T follicular helper cell (primary cell): ENCODE results near the gene CLEC18B.
A peak's percentile ranks its signal among the peaks of the same experiment; 100 is the strongest.
"Not testable (repeated sequence)": the region's sequence is repeated elsewhere in the genome, so short reads cannot be mapped to it uniquely, and the experiment has no call there.

Source experiments
- DNase-seq: peaks from one replicate; pipeline ENCODE4 v3.0.0-alpha.2; 2020; ENCODE audit warnings: low read depth

The CLEC18B gene

DNA sequence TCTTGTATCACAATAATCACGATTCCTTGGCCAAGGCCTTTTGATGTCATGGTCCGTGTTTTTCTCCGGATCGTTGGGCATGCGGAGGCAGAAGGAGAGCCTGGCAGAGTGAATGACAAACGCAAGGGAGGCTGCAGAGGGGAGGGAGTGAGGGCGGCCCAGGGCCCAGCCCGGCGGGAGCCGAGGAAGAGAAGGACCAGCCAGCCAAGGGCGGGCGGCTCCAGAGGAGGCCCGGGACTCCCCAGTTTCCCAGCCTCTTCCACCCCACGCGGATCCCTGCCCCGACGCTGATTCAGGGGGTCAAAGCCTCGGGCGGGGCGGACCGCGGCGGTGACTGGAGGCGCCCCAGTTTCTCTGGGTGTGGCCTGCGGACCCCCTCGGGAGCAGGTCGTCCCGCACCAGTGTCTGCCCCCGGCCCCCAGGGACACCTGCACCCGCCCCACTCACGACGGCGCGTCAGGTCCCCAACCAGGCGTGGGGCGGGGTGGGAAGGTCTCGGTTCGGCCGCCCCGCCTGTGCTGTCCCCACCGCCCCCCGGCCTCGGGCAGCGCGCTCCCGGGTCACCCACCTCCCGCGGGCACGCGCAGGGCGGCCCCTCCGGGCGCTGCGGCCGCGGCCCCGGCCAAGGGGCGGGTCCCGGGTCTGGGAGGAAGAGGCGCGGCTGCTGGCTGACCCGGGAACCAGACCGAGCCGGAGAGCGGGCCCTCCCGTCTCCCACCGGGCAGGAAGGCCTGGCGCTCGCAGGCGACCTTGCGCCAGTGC, 14.5 kb downstream of the CLEC18B start:
- not testable (repeated sequence) for DNase-seq

DNA sequence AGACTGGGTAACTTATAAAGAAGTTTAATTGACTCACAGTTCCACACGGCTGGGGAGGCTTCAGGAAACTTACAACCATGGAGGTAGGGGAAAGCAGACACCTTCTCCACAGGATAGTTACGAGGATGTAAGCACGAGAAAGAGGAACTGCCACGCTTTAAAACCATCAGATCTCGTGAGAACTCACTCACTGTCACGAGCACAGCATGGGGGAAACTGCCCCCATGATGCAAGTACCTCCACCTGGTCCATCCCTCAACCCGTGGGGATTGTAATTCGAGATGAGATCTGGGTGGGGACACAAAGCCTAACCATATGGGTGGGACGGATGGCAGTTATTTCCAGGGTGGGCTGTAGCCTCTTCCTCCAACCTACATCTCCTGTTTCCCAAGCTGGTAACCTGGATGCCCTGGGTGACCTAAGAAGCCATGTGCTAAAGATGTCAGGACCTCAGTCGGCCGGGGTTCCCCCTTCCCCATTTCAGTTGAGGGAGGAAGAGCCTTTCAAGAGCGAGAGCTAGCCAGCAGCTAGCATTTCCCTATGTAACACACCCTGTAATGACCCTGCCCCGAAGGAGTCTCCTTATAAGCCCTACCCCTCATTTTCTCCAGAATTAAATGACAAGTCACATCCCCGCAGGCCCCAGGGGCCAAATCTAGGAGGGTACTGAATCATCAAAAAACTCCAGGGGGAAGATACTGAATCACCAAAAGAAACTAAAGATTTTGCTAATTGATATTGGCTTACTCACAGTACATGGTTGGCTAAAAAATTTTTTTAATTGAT, 16.9 kb downstream of the CLEC18B start:
- not testable (repeated sequence) for DNase-seq

DNA sequence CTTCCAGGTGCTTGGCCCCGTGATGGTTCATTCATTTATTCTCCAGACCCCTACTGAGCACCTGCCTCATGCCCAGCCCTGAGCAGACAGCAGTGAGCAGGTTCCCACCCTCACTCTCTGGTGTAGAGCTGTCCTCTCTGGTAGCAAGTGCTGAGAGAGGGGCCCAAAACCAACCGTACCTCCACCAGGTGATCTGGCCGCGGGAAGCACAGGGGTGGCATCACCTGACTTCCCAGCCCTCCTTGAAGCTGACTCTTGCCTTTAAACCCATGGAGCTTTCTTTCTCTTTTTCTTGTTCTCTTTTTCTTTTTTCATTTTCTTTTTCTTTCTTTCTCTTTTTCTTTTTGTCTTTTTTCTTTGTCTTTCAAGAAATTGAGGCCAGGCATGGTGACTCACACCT, 21.0 kb downstream of the CLEC18B start:
- not testable (repeated sequence) for DNase-seq

DNA sequence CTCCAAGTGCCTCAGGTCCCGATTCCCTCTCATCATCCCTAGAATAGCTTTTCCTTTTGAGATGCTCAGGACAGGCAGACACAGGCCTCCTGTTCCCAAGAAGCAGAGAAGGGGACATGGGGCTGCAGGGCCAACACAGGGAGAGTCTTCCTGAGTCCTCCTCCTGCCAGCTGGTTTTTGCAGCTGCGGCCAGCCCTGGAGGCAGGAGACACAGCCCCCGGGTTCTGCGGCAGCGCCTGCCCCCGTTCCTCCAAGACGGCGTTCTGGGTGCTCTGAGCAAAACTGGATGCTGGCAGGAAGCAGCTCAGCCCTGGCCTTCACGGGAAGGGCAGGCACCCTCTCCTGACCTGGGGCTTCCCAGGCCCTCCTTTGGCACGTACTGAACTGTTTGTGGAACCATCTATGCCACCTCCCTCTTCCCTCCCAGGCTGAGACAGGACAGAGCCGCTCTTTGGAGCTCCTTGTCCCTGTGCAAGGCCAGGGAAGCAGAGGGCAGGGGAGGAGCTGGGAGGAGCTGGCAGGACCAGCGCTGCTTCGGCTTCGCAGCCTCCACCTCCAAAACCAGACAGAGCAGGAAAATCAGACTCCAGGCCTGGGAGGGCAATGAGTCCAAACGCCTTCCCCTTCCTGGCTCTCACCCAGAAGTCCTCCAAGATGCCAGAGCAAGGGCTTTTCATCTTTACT, 22.9 kb downstream of the CLEC18B start:
- not testable (repeated sequence) for DNase-seq

DNA sequence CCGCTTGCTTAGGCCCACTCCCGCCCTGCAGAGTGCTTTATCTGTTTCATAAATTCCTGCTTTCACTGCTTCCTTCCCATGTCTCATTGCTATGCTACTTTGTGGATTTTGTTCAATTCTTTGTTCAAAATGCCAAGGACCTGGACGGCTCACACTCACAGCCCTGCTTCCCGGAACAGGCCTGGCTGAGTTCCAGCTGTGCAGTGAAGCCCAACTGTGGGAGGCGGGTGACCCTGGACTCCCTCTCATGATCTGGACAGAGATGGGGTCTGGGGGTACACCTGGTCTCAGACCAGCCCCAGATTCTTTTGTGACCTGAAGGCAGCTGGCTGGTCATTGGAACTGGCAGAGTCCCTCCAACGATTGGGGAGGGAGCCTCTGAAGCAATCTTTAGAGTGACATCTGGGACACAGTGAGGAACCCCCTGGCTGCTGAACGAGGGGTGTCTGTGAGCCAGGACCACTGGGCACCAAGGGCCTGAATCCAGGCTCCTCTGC, 24.7 kb downstream of the CLEC18B start:
- not testable (repeated sequence) for DNase-seq

DNA sequence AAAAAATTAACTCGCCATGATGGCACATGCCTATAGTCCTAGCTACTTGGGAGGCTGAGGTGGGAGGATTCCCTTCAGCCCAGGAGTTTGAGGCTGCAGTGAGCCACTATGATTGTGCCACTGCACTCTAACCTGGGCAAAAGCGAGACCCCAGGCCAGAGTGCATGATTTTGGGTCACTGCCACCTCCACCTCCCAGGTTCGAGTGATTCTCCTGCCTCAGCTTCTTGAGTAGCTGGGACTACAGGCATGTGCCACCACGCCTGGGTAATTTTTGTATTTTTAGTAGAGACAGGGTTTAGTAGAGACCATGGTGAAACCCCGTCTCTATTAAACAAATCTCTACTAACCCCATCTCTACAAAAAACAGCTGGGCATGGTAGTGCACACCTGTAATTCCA, 26.7 kb downstream of the CLEC18B start:
- not testable (repeated sequence) for DNase-seq

DNA sequence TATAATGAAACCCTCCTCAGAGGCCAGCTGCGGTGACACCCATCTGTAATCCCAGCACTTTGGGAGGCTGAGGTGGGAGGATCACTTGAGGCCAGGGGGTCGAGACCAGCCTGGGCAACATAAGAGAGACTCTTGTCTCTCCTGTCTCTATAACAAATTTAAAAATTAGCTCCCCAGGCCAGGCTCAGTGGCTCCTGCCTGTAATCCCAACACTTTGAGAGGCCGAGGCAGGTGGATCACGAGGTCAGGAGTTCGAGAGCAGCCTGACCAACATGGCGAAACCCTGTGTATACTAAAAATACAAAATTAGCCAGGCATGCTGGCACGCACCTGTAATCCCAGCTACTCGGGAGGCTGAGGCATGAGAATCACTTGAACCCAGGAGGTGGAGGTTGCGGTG, 27.1 kb downstream of the CLEC18B start:
- not testable (repeated sequence) for DNase-seq

DNA sequence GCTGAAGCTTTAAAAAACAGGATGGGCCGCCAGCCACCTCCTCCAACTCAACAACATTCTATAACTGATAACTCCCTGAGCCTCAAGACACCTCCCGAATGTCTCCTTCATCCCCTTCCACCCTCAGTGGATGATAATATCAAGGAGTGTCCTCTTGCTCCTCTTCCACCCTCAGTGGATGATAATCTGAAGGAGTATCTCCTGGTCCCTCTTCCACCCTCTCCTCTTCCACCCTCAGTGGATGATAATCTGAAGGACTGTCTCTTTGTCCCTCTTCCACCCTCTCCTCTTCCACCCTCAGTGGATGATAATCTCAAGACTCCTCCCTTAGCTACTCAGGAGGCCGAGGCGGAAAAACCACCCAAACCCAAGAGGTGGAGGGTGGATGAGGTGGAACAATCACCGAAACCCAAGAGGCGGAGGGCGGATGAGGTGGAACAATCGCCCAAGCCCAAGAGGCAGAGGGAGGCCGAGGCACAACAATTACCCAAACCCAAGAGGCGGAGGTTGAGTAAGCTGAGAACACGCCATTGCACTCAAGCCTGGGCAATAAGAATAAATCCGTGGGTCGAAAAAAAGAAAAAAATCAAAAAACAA, 29.7 kb downstream of the CLEC18B start:
- not testable (repeated sequence) for DNase-seq

DNA sequence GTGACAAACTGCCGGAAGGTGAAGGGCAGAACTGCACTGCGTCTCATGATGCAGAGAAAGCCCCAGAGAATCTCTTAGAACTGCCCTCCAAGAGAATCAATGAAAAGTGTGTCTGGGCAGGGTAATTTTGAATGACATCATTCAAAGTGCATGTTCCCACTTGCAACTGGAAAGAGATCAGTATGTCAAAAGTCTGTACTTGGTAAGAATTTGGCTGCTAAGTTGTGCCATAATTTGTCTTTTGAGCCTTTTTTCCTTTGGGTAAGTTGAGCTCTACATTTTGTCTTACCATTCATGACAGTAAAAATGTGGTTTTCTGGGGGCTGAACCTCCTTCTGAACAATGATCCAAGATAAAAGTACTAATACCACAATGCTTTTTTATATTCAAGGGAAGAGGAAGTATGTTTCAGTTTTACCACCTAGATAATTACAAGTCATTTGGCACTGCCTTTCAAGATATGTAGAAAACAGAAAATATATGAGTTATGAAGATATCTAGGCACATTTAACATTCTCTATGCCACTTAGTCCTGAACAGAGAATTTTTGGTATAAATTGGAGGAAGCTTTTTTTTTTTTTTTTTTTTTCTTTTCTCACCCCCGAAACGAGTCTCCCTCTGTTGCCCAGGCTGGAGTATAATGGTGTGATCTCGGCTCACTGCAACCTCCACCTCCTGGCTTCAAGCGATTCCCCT, 38.8 kb downstream of the CLEC18B start:
- not testable (repeated sequence) for DNase-seq

DNA sequence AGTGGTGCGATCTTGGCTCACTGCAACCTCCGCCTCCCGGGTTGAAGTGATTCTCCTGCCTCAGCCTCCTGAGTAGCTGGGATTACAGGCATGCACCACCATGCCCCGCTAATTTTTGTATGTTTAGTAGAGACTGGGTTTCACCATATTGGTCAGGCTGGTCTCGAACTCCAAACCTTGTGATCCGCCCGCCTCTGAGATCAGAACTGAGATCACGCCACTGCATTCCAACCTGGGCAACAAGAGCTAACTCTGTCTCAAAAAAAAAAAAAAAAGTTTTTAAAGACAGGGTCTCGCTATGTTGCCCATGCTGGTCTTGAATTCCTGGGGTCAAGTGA, 47.5 kb downstream of the CLEC18B start:
- not testable (repeated sequence) for DNase-seq

DNA sequence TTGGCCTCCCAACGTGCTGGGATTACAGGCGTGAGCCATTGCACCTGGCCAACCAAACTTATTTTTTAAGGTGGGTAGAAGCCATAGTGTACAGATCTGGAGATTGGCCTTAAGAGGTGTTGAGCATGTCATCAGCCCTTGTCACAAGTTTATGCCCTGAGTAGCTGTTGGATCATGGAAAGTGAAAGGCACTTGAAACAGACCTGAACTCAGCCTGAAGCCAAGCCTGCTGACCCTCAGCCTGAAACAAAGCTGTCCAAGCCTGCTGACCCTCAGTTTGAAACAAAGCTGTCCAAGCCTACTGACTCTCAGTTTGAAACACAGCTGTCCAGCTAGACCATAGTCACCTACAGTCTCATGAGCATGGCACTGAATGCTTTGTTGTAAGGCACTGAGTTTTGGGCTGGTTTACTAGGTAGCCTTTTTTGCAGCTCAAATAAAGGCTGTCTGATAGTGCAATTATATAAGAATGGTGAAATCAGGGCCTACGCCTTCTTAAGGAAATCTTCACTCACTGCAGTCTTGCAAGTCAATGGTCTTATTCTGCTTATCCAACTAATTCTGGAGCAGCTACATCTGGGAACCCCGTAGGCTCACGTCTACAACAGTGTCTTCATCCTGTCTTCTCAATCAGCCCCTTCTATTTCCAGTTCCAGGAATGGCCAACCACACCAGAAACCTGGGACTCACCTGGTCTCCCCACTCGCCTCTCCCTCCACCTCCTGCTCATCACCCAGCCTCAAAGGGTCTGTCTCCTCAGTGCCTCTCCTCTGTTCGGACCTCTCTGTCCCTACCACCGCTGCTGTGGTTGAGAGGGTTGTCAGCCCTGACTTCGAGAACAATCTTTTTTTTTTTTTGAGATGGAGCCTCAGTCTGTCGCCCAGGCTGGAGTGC, 48.1 kb downstream of the CLEC18B start:
- DNase-seq = no peak

DNA sequence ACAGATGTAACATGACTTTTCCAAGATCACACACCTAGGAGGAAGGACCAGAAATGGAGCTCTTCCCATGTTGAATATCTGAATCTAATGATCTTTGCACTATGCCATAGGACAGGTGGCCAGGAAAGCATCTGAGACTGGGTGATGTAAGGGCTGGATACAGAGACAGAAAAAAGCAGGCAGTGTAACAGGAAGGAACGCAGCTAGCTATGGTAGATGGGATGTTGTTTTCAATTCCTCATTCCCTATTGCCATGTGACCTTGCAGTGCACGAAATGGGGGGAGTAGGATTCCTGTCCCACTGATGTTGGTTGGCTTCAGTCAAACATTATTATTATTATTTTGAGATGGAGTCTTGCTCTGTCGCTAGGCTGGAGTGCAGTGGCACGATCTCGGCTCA, 48.9 kb downstream of the CLEC18B start:
- DNase-seq = no peak

DNA sequence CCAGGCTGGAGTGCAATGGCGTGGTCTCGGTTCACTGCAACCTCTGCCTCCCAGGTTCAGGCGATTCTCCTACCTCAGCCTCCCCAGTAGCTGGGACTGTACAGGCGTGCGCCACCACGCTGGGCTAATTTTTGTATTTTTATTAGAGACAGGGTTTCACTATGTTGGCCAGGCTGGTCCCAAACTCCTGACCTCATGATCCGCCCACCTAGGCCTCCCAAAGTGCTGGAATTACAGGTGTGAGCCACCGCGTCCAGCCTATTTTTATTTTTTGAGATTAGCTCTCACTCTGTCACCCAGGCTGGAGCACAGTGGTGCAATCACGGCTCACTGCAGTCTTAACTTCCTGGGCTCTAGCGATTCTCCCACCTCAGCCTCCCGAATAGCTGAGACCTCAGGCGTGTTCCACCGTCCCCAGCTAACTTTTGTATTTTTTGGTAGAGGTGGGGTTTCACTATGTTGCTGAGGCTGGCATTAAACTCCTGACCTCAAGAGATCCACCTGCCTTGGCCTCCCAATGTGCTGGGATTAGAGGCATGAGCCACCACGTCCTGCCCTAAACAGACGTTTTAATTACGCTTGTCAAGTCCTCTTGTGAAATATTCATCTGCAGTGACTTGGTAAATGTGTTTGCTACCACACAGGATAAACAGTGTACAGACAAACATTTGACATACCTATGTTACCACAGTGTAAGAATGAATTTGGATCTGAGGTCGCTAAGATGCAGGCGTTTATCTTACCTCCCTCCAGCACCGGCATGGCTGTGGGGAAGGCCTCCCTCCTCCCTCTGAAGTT, 50.7 kb downstream of the CLEC18B start:
- DNase-seq = not testable (repeated sequence)

DNA sequence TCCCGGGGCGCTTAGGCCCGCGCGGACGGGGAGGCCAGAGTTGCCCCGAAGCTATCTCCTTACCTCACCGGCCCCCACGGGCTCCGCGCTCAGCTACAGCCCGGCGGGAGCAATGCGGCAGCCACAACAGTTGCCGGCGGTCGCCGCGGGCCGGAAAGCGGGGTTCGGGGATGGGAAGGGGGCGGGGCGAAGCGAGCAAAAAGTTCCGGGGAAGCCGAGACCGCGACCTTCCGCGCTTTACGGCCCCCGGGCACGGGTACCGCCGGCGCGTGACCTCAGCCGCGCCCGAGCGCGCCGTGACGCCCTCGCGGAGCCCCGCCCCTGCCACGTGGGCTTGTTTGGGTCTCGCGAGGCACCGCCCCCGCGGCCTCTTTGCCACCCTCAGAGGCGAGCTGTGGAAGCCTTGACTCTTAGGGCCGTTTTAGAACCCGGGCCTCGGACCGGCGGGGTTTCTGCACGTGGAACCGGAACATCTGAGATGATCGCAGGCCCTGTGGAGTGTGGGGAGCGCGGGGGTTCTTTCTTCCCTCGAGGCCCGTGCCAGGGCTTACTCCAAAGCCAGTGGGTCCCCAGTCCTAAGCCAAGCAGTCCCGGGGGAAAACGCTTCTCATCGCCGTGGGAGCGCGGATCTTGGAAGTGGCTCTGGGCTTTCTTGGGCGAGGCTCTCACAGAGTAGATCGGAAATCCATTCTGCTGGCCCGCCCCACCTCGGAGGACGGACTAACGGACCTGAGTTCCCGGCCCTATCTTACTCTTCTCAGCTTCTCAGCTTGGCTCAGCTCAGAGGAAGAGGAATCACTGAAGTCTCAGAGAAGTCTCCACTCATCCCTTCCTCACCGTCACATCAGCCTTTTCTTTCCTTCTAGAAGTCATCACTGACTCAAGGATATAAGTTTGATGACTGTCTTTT, 53.0 kb downstream of the CLEC18B start:
- peak; percentile 92 for DNase-seq

DNA sequence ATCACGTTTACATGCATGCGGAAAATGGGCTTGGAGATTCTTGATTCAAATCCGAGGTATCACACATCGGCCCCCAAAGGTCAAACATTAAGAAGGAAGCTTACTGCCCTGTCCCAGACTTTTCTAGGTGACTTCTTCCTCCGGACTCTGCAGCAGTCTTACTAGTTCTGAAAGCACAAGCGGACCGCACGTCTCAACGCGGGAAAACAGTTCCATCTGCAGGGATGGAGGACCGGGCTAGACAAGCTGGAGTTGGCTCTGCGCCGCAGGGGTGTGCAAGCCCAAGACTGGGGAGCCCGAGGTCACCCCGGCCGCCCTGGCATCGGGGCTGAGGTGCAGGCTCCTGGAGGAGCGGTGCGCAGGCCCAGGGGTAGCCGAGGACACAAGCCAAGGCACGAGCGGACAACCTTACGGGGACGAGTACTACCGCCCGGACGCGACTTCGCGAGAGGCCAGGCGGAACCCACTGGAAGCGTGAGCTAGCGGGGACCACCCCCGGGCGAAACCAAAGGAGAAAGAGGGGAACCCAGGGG, 53.7 kb downstream of the CLEC18B start:
- DNase-seq = not testable (repeated sequence)

DNA sequence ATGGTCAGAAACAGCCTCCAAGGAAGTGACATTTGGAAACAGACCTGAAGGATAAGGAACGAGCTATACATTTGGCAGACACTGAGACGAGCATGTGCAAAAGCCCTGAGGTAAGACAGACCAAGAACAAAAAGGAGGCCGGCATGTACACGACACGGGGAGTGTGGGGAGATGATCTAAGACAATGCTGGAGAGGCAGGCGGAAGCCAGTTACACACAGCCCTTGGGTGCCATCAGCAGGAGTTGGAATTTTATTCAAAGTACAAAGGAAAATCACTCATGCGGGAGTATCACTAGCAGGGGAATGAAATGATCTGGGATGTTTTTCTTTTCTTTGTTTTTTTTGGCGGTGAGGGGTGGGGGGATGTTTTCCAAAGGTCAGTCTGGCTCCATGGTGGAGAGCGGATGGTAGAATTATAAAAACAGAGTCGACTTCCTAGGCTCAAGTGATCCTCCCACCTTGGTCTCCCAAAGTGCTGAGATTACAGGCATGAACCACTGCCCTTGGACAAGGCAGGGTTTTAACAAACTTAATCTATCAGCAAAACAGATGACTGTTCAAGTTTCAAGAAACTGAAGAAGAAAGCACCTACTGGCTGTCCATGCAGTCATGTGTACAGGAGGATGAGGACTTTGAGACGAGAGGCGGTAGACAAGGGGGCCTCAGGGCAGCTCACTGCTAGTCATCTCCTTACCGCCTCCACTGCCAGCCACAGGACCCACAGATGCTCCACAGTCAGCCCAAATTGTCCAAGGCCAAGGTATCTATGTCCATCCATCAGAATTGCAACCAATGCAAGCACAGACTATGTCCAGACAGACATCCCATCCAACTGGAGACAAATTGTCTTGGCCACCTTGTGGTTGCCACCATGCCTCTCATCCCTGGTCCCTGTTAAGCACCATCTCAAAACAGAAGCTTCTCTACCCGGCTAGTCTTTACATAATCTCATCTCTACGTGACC, 59.4 kb downstream of the CLEC18B start:
- not testable (repeated sequence) for DNase-seq
